ENCODE results near the gene KAT8. TPM values are rescaled to one million over a fixed set of nuclear protein-coding genes. Genes with fewer than 3 reads are reported as not detected.

The KAT8 gene
- total RNA-seq, 4 donors from 2014 or later: 69.7 to 116 (median 81.7) TPM

GRCh38 chr16:31179747-31180459 is 62.4 kb downstream of the KAT8 start, which contains the start of gene FUS:
Gene FUS (plus strand): TSS chr16:31180139. CDS start chr16:31180215, 76 bp downstream.
- peak; percentile 88 to 98 for DNase-seq (ENCODE audit: low spot score in 2 of 2)
- TF ChIP-seq POLR2A (IDR thresholded peaks at IDR 0.05) (peak in 1 of 2 donors; percentile 100), CTCF (IDR thresholded peaks at IDR 0.05) (no peak)
- intact Hi-C loops (cut with DNase I; ENCODE audit: low total_unique reads): loop anchor here (10.0 kb wide), 1 partner anchor 265 kb away; the partner anchor contains the start of gene ZNF843
- H3K4me3 ChIP-seq (ENCODE audit: low read depth, poor library complexity, severe bottlenecking): peak within 1 kb of the TSS; percentile 82
- 0% methylated on average over 40 to 69 of the region's 69 CpGs for WGBS, 2 donors

Other genes starting within 250 kb of the KAT8 start
- gene BCL7C, start 223.6 kb upstream of the KAT8 start, total RNA-seq: 10 to 100 TPM; 43.1 to 79.1 (median 63.0) TPM
- 1 to 10 TPM in 2 of 4 donors, under 1 TPM in 1, not detected in 1; 0.80 to 3.0 (median 2.5) TPM for gene CTF1, start 221.1 kb upstream of the KAT8 start, total RNA-seq
- gene FBXL19, start 194.1 kb upstream of the KAT8 start, total RNA-seq: 10 to 100 TPM; 17.7 to 25.1 (median 22.1) TPM
- 10 to 100 TPM; 22.9 to 37.7 (median 34.6) TPM for gene ORAI3, start 168.6 kb upstream of the KAT8 start, total RNA-seq
- 10 to 100 TPM in 3 of 4 donors, 1 to 10 TPM in 1; 9.2 to 22.4 (median 10.7) TPM for gene SETD1A, start 159.9 kb upstream of the KAT8 start, total RNA-seq
- 10 to 100 TPM; 12.4 to 29.8 (median 19.0) TPM for gene HSD3B7, start 132.5 kb upstream of the KAT8 start, total RNA-seq
- 1 to 10 TPM in 1 of 4 donors, under 1 TPM in 3; 0.32 to 1.4 (median 0.44) TPM for gene STX1B, start 107.0 kb upstream of the KAT8 start, total RNA-seq
- gene STX4, start 84.1 kb upstream of the KAT8 start, total RNA-seq: 10 to 100 TPM; 38.7 to 53.1 (median 46.4) TPM
- gene ZNF668, start 43.4 kb upstream of the KAT8 start, total RNA-seq: 10 to 100 TPM; 10.0 to 19.2 (median 12.6) TPM
- 10 to 100 TPM; 25.4 to 30.3 (median 27.1) TPM for gene ZNF646, start 43.2 kb upstream of the KAT8 start, total RNA-seq
- gene PRSS53, start 28.7 kb upstream of the KAT8 start, total RNA-seq: 1 to 10 TPM; 2.3 to 3.8 (median 2.7) TPM
- gene VKORC1, start 22.9 kb upstream of the KAT8 start, total RNA-seq: 10 to 100 TPM; 43.7 to 95.5 (median 73.6) TPM
- gene BCKDK, start 9.3 kb upstream of the KAT8 start, total RNA-seq: 10 to 100 TPM; 60.7 to 85.3 (median 78.6) TPM
- 100 to 1,000 TPM; 147 to 223 (median 172) TPM for gene PRSS8, start 18.1 kb downstream of the KAT8 start, total RNA-seq
- 10 to 100 TPM in 1 of 4 donors, 1 to 10 TPM in 3; 2.3 to 10.5 (median 3.3) TPM for gene PRSS36, start 32.4 kb downstream of the KAT8 start, total RNA-seq
- gene FUS, start 62.5 kb downstream of the KAT8 start, total RNA-seq: 10 to 100 TPM; 31.9 to 55.8 (median 34.9) TPM
- 100 to 1,000 TPM in 3 of 4 donors, 10 to 100 TPM in 1; 87.5 to 140 (median 122) TPM for gene PYCARD, start 85.1 kb downstream of the KAT8 start, total RNA-seq
- under 1 TPM in 1 of 4 donors, not detected in 3; 0.19 TPM for gene TRIM72, start 96.5 kb downstream of the KAT8 start, total RNA-seq
- gene PYDC1, start 99.5 kb downstream of the KAT8 start, total RNA-seq: 10 to 100 TPM in 3 of 4 donors, 1 to 10 TPM in 1; 4.8 to 17.5 (median 12.9) TPM
- 1 to 10 TPM; 1.5 to 7.7 (median 4.1) TPM for gene ITGAM, start 142.3 kb downstream of the KAT8 start, total RNA-seq
- gene ITGAX, start 237.5 kb downstream of the KAT8 start, total RNA-seq: 1 to 10 TPM in 2 of 4 donors, under 1 TPM in 2; 0.30 to 3.3 (median 1.1) TPM